ENCODE data around the gene OR2V1.
"Not testable (repeated sequence)": the region's sequence is repeated elsewhere in the genome, so short reads cannot be mapped to it uniquely, and the experiment has no call there.

OR2V1 gene

DNA sequence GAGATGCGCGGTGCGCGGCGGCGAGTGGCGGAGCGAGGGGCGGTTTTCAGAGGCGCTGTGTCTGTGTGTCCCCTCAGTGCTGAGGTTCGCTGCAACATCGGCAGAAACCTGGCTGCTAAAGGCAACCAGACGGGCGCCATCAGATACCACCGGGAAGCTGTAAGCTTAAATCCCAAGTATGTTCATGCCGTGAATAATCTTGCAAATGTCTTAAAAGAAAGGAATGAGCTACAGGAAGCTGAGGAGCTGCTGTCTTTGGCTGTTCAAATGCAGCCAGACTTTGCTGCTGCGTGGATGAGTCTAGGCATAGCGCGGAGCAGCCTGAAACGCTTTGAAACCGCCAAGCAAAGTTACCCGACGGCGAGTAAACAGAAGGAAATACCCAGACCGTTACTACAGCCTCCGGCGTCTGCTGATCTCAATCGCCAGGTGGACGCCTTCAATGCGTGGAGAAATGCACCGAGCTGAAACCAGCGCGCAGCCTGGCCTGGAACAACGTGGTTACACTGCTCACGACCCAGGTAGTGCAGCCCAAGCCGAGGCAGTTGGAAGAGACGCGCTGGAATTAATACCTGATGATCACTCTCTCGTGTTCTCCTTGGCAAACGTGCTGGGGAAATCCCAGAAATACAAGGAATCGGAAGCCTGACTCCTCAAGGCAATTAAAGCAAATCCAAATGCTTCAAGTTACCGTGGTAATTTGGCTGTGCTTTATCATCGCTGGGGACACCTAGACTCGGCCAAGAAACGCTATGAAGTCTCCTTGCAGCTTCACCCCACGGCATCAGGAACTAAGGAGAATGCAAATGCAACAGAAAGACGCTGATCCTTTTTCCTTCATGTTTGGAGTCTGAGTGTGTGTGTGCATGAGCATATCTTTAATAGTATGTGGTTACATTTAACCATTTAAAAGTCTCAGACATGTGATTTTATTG, 15.9 kb downstream of the OR2V1 start:
- Histone ChIP-seq H3K4me1 (ENCODE audit: control insufficient read depth in 1 of 2, insufficient read depth in 1 of 2, low read depth in 1 of 2, low read length in 1 of 2) (no peaks in the 10 kb centered on the region), H3K9me3 (no peaks in the 10 kb centered on the region), H3K27ac (no peak overlapping the region), H3K36me3 (no peaks in the 10 kb centered on the region), H3K27me3 (peaks cover 99% of the 10 kb centered on the region), H3K4me3 (ENCODE audit: low read depth in 1 of 2, low read length in 1 of 2) (no peak overlapping the region)
- no peak for TF ChIP-seq CTCF (IDR thresholded peaks at IDR 0.05)

DNA sequence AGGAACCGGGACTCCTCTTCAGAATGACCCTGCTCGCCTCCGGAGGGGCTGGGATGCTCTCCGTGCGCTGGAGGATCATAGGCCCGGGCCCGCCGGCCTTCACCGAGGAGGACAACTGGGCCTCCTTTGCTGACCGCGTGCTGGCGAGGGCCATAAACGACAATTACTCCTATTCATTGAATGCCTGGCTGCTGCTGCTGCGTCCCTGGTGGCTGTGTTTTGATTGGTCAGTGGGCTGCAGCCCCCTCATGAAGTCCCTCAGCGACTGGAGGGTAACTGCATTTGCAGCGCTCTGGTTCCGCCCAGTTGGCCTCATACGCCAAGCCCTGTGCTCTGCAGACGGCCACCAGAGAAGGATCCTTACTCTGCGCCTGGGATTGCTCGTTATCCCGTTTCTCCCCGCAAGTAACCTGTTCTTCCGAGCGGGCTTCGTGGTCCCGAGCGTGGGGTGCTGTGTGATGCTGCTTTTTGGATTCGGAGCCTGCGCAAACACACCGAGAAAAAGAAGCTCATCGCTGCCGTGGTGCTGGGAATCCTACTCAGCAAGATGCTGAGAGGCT, 16.6 kb downstream of the OR2V1 start:
- TF ChIP-seq CTCF (IDR thresholded peaks at IDR 0.05), result no peak
- no peak overlapping the region for H3K27ac ChIP-seq
- H3K27me3 ChIP-seq, result peaks cover 100% of the 10 kb centered on the region
- H3K4me1 ChIP-seq (ENCODE audit: control insufficient read depth in 1 of 2, insufficient read depth in 1 of 2, low read depth in 1 of 2, low read length in 1 of 2), result no peaks in the 10 kb centered on the region
- H3K9me3 ChIP-seq, result no peaks in the 10 kb centered on the region
- H3K36me3 ChIP-seq, result no peaks in the 10 kb centered on the region
- H3K4me3 ChIP-seq (ENCODE audit: low read depth in 1 of 2, low read length in 1 of 2), result no peak overlapping the region

DNA sequence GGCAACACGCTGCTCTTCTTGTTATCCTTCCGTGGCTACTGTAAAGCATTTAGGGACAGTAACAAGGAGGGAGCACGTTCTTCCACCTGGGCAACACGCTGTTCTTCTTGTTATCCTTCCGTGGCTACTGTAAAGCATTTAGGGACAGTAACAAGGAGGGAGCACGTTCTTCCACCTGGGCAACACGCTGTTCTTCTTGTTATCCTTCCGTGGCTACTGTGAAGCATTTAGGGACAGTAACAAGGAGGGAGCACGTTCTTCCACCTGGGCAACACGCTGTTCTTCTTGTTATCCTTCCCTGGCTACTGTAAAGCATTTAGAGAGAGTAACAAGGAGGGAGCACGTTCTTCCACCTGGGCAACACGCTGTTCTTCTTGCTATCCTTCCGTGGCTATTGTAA, 17.4 kb downstream of the OR2V1 start:
- H3K4me3 ChIP-seq (ENCODE audit: low read depth in 1 of 2, low read length in 1 of 2); H3K36me3 ChIP-seq; H3K4me1 ChIP-seq (ENCODE audit: control insufficient read depth in 1 of 2, insufficient read depth in 1 of 2, low read depth in 1 of 2, low read length in 1 of 2); H3K27ac ChIP-seq; H3K9me3 ChIP-seq: not testable (repeated sequence)
- H3K27me3 ChIP-seq, result peaks cover 100% of the 10 kb centered on the region

GRCh38 chr5:181112476-181112875, 18.5 kb downstream of the OR2V1 start:
- Histone ChIP-seq H3K4me3 (ENCODE audit: low read depth in 1 of 2, low read length in 1 of 2) (no peak overlapping the region), H3K27ac (no peak overlapping the region), H3K27me3 (peaks cover 100% of the 10 kb centered on the region), H3K9me3 (no peaks in the 10 kb centered on the region), H3K36me3 (no peaks in the 10 kb centered on the region), H3K4me1 (ENCODE audit: control insufficient read depth in 1 of 2, insufficient read depth in 1 of 2, low read depth in 1 of 2, low read length in 1 of 2) (no peaks in the 10 kb centered on the region)
- no peak for TF ChIP-seq CTCF (IDR thresholded peaks at IDR 0.05)

- Histone ChIP-seq H3K9me3 (no peaks in the 10 kb centered on the region), H3K27ac (no peak overlapping the region), H3K27me3 (peaks cover 100% of the 10 kb centered on the region), H3K4me3 (ENCODE audit: low read depth in 1 of 2, low read length in 1 of 2) (no peak overlapping the region), H3K4me1 (ENCODE audit: control insufficient read depth in 1 of 2, insufficient read depth in 1 of 2, low read depth in 1 of 2, low read length in 1 of 2) (no peaks in the 10 kb centered on the region), H3K36me3 (no peaks in the 10 kb centered on the region)
- TF ChIP-seq CTCF (IDR thresholded peaks at IDR 0.05), result no peak
These were observed 20.0 kb downstream of the OR2V1 start for GRCh38 chr5:181111010-181111409.

- Histone ChIP-seq H3K9me3 (no peaks in the 10 kb centered on the region), H3K4me1 (ENCODE audit: control insufficient read depth in 1 of 2, insufficient read depth in 1 of 2, low read depth in 1 of 2, low read length in 1 of 2) (no peaks in the 10 kb centered on the region), H3K4me3 (ENCODE audit: low read depth in 1 of 2, low read length in 1 of 2) (no peak overlapping the region), H3K27me3 (peaks cover 100% of the 10 kb centered on the region), H3K27ac (no peak overlapping the region), H3K36me3 (no peaks in the 10 kb centered on the region)
- TF ChIP-seq CTCF (IDR thresholded peaks at IDR 0.05), result no peak
These were observed 21.4 kb downstream of the OR2V1 start for GRCh38 chr5:181109489-181110013.

Data from neutrophil (primary cell).